Endothelial cell of umbilical vein (primary cell): ENCODE results near the gene NANP. TPM values are rescaled to one million over a fixed set of nuclear protein-coding genes. Genes with fewer than 3 reads are reported as not detected.

Source experiments
- BruUV-seq: library from RNA; stranded (reverse); fragments of 400-500 nt; replicated peaks from 2 replicates; lab custom pipeline; 2021; lab: Mats Ljungman, UMichigan
- CTCF ChIA-PET: fragments of 300-600, 350-600 bp; sonication (Branson Sonifier 250); formaldehyde crosslinking; loops from one replicate; lab custom pipeline; 2021; ENCODE audit warnings: antibody characterized with exemption, inconsistent platforms; lab: Charles Lee
- POLR2A ChIA-PET: fragments of 300-600, 350-600 bp; sonication (Branson Sonifier 250); formaldehyde crosslinking; loops from one replicate; lab custom pipeline; 2021; ENCODE audit warnings: antibody characterized with exemption, inconsistent platforms; lab: Charles Lee
- DNase-seq: peaks from one replicate; pipeline ENCODE4 v3.0.0-alpha.2; 2011; ENCODE audit warnings: low read depth, low spot score
- FAIRE-seq: peaks from 2 replicates; lab custom pipeline; 2011; peaks lifted over from hg19 to GRCh38; lab: Jason Lieb, UNC
- H2AFZ ChIP-seq: 2 replicates; pipeline ENCODE4 v1.6.0; 2012; ENCODE audit warnings: low read depth, low read length, control low read depth, inconsistent platforms
- H3K27ac ChIP-seq: 2 replicates; pipeline ENCODE4 v1.5.1; 2011; ENCODE audit warnings: low read depth, mild to moderate bottlenecking, control low read depth, low read length, moderate library complexity; ENCODE audit not compliant: insufficient read depth
- H3K27me3 ChIP-seq, 2 experiments: 2 replicates each; pipeline versions ENCODE4 v1.6.0 to v1.6.1; 2011; ENCODE audit warnings: low read length in 2 of 2, mixed read lengths in 1 of 2; ENCODE audit not compliant: control insufficient read depth in 2 of 2, insufficient read depth in 2 of 2
- H3K36me3 ChIP-seq, 2 experiments: 2 replicates in 1 of 2; 3 replicates in 1 of 2; pipeline ENCODE4 v1.5.1; 2011; ENCODE audit warnings: low read length in 2 of 2, mild to moderate bottlenecking in 1 of 2, moderate library complexity in 1 of 2; ENCODE audit not compliant: control insufficient read depth in 2 of 2, insufficient read depth in 2 of 2; ENCODE audit errors: extremely low read depth in 1 of 2
- H3K4me1 ChIP-seq: 3 replicates; pipeline ENCODE4 v1.5.1; 2011; ENCODE audit warnings: mild to moderate bottlenecking, low read length; ENCODE audit not compliant: control insufficient read depth, insufficient read depth; ENCODE audit errors: extremely low read depth
- H3K4me2 ChIP-seq: 2 replicates; pipeline ENCODE4 v1.6.1; 2011; ENCODE audit warnings: low read length, control low read depth, mixed read lengths; ENCODE audit not compliant: insufficient read depth
- H3K4me3 ChIP-seq, 3 experiments: fragments of 200-600 bp in 1 of 3; sonication (generic), shearing (Covaris generic) in 1 of 3; replicated peaks in 1 of 3; 2 replicates each; pipeline ENCODE4 v1.5.1; 2011 to 2016; ENCODE audit warnings: control low read depth in 3 of 3, low read length in 3 of 3, mild to moderate bottlenecking in 2 of 3, inconsistent platforms in 1 of 3, low read depth in 1 of 3, moderate library complexity in 1 of 3; ENCODE audit not compliant: insufficient read depth in 1 of 3
- H3K79me2 ChIP-seq: 2 replicates; pipeline ENCODE4 v1.6.0; 2012; ENCODE audit warnings: low read length, inconsistent platforms; ENCODE audit not compliant: control insufficient read depth, insufficient read depth
- H3K9ac ChIP-seq: replicated peaks from 2 replicates; pipeline ENCODE3; 2011; ENCODE audit warnings: low read length, control low read depth; ENCODE audit not compliant: insufficient read depth; ENCODE audit errors: extremely low read depth
- H3K9me1 ChIP-seq: replicated peaks from 3 replicates; pipeline ENCODE4 v1.6.0; 2011; ENCODE audit warnings: mild to moderate bottlenecking, low read length; ENCODE audit not compliant: control insufficient read depth, insufficient read depth; ENCODE audit errors: extremely low read depth
- H3K9me3 ChIP-seq: replicated peaks from 2 replicates; pipeline ENCODE4 v1.5.1; 2012; ENCODE audit warnings: low read length, inconsistent platforms; ENCODE audit not compliant: control insufficient read depth, insufficient read depth
- H4K20me1 ChIP-seq: replicated peaks from 2 replicates; pipeline ENCODE3; 2011; ENCODE audit warnings: mild to moderate bottlenecking, low read length; ENCODE audit not compliant: control insufficient read depth, insufficient read depth; ENCODE audit errors: extremely low read depth
- EZH2 ChIP-seq: IDR thresholded peaks from 2 replicates; pipeline ENCODE4 v1.6.1; 2012; ENCODE audit warnings: borderline replicate concordance, low read depth, mild to moderate bottlenecking, moderate library complexity, low read length, inconsistent platforms; ENCODE audit not compliant: severe bottlenecking
- FOS ChIP-seq: IDR thresholded peaks from 2 replicates; pipeline ENCODE4 v1.6.1; 2011; ENCODE audit warnings: mild to moderate bottlenecking, low read length, moderate library complexity, borderline replicate concordance; ENCODE audit not compliant: insufficient read depth
- GATA2 ChIP-seq: IDR thresholded peaks from 2 replicates; pipeline ENCODE4 v1.7.0; 2011; ENCODE audit warnings: low read depth, mild to moderate bottlenecking, moderate library complexity, mixed read lengths, low read length; ENCODE audit not compliant: insufficient read length, insufficient read depth
- JUN ChIP-seq: IDR thresholded peaks from 2 replicates; pipeline ENCODE4 v1.6.1; 2011; ENCODE audit warnings: borderline replicate concordance, low read depth; ENCODE audit not compliant: insufficient read length, insufficient read depth
- MYC ChIP-seq: IDR thresholded peaks from one replicate; pipeline ENCODE4 v1.6.1; 2011; ENCODE audit warnings: mild to moderate bottlenecking, low read depth, low read length
- POLR2A ChIP-seq: IDR thresholded peaks from 2 replicates; pipeline ENCODE4 v1.6.1; 2012; ENCODE audit warnings: low read depth, mild to moderate bottlenecking, control low read depth, low read length
- POLR2AphosphoS5 ChIP-seq: IDR thresholded peaks from 2 replicates; pipeline ENCODE4 v1.6.1; 2012; ENCODE audit warnings: low read depth, mild to moderate bottlenecking, control low read depth, low read length, moderate library complexity; ENCODE audit not compliant: insufficient read depth
- dilution Hi-C: fragments of 300-500 bp; cut with MboI; formaldehyde crosslinking; loops from one replicate; pipeline ENCODE4 v1.15.0; 2019; ENCODE audit warnings: low sequenced_read_pairs; ENCODE audit not compliant: extremely low pct_ligation_motif_present
- intact Hi-C: fragments of 100-400 bp; cut with micrococcal nuclease; formaldehyde crosslinking; loops from one replicate; pipeline ENCODE4 v1.10.0; 2022
- polyA plus RNA-seq, 4 experiments: library from polyadenylated mRNA; depleted of rRNA in 3 of 4; stranded (reverse) in 3 of 4; unstranded in 1 of 4; fragments of >200 nt; gene quantifications; 2 replicates each; pipeline versions ENCODE4 v1.2.1 to v1.2.3, GENCODE V29; 2011 to 2012; ENCODE audit warnings: missing spikeins in 1 of 4
- total RNA-seq: library from RNA; stranded (reverse); gene quantifications from 2 replicates; pipeline ENCODE4 v1.2.3, GENCODE V29; 2021
- TF ChIP-seq, protein P1 (sequence below), 2 donors: IDR thresholded peaks; 1 replicate in 1 of 2; 2 replicates in 1 of 2; pipeline ENCODE4 v1.5.1; 2011; ENCODE audit warnings: low read length in 2 of 2, mild to moderate bottlenecking in 2 of 2, moderate library complexity in 2 of 2, control low read depth in 1 of 2, inconsistent platforms in 1 of 2, low read depth in 1 of 2; ENCODE audit not compliant: insufficient read depth in 1 of 2; ENCODE audit errors: extremely low read depth in 1 of 2
- TF ChIP-seq, protein P2 (sequence below): IDR thresholded peaks from 2 replicates; pipeline ENCODE4 v1.6.1; 2011; ENCODE audit not compliant: insufficient read depth, insufficient read length

Gene NANP
- total and polyA plus RNA-seq, 2 donors (not counting 3 experiments of a cell fraction or from before 2014, with no cell fraction given), result 4.2 to 7.5 TPM

DNA sequence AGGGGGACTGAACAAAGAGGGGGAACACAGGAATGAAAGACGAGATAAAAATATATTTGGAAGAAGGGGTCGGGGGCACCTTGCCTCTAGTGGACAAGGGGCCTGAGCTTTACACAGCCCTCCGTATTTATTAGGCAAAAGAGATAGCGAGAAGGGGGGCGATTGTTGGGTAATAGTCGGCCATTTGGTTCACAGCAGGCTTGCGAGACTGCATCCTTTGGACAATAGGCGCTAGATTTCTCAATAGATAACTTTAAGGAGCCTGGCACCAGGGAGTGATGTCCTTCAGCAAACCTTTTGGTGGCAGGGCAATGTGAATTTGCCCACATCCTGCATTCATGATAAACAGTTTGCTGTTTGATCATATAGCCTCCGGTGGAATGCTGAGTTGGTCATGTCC lies 3.0 kb upstream of the NANP start:
- Histone ChIP-seq H3K4me3 (no peak overlapping the region), H4K20me1 (no peaks in the 10 kb centered on the region), H3K36me3 (no peaks in the 10 kb centered on the region), H3K9ac (no peak overlapping the region), H3K9me3 (no peaks in the 10 kb centered on the region), H3K4me2 (no peak overlapping the region), H3K27ac (no peak overlapping the region), H3K27me3 (peaks cover 0 to 1% of the 10 kb centered on the region in 2 experiments), H3K4me1 (peaks cover 11% of the 10 kb centered on the region), H3K79me2 (peaks cover 17% of the 10 kb centered on the region), H2AFZ (no peak overlapping the region), H3K9me1 (no peaks in the 10 kb centered on the region)
- ChIA-PET POLR2A (no interaction called here), CTCF (no interaction called here)
- no peak for DNase-seq
- no TSS peak for BruUV-seq
- TF ChIP-seq EZH2, result no peak
- no peak for TF ChIP-seq MYC
- no peak for TF ChIP-seq FOS
- no peak for TF ChIP-seq JUN
- TF ChIP-seq, protein P1, sequence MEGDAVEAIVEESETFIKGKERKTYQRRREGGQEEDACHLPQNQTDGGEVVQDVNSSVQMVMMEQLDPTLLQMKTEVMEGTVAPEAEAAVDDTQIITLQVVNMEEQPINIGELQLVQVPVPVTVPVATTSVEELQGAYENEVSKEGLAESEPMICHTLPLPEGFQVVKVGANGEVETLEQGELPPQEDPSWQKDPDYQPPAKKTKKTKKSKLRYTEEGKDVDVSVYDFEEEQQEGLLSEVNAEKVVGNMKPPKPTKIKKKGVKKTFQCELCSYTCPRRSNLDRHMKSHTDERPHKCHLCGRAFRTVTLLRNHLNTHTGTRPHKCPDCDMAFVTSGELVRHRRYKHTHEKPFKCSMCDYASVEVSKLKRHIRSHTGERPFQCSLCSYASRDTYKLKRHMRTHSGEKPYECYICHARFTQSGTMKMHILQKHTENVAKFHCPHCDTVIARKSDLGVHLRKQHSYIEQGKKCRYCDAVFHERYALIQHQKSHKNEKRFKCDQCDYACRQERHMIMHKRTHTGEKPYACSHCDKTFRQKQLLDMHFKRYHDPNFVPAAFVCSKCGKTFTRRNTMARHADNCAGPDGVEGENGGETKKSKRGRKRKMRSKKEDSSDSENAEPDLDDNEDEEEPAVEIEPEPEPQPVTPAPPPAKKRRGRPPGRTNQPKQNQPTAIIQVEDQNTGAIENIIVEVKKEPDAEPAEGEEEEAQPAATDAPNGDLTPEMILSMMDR (IDR thresholded peaks at IDR 0.05; ENCODE audit: extremely low read depth in 1 of 2, insufficient read depth in 1 of 2, low read depth in 1 of 2, low read length in 2 of 2), result no peak
- no peak for TF ChIP-seq GATA2
- TF ChIP-seq, protein P2, sequence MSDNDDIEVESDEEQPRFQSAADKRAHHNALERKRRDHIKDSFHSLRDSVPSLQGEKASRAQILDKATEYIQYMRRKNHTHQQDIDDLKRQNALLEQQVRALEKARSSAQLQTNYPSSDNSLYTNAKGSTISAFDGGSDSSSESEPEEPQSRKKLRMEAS, result no peak
- TF ChIP-seq POLR2AphosphoS5, result no peak
- no peak for TF ChIP-seq POLR2A
- dilution Hi-C loops (no loop called here), intact Hi-C loops (loop anchor here (10.0 kb wide), 1 partner anchor 1522 kb away; no protein-coding TSS in a partner anchor)
- FAIRE-seq, result no peak
